Smooth muscle cell (in vitro differentiated cells): ENCODE data around the gene TERF2IP. TPM values are rescaled to one million over a fixed set of nuclear protein-coding genes. Genes with fewer than 3 reads are reported as not detected.

Experiments
- DNase-seq: peaks from one replicate; lab custom pipeline; 2025; ENCODE audit not compliant: unreplicated experiment; lab: John Stamatoyannopoulos, UW
- H2AFZ ChIP-seq: fragments of 200-600 bp; sonication (generic); 2 replicates; pipeline ENCODE4 v1.6.0; 2016; ENCODE audit warnings: antibody characterized with exemption, low read depth, mild to moderate bottlenecking
- H3F3A ChIP-seq: fragments of 200-600 bp; sonication (generic); 2 replicates; pipeline ENCODE4 v1.6.0; 2017; ENCODE audit warnings: antibody characterized with exemption, low read depth
- H3K27ac ChIP-seq: fragments of 200-600 bp; sonication (generic); 2 replicates; pipeline ENCODE4 v1.5.1; 2016; ENCODE audit warnings: low read depth, mild to moderate bottlenecking
- H3K27me3 ChIP-seq: fragments of 200-600 bp; sonication (generic); 2 replicates; pipeline ENCODE4 v1.6.1; 2016; ENCODE audit warnings: low read depth, mild to moderate bottlenecking
- H3K36me3 ChIP-seq: fragments of 200-600 bp; sonication (generic); 2 replicates; pipeline ENCODE4 v1.5.1; 2016; ENCODE audit warnings: low read depth
- H3K4me1 ChIP-seq: fragments of 200-600 bp; sonication (generic); 2 replicates; pipeline ENCODE4 v1.5.1; 2016; ENCODE audit warnings: low read depth
- H3K4me2 ChIP-seq: fragments of 200-600 bp; sonication (generic); 2 replicates; pipeline ENCODE4 v1.6.0; 2016; ENCODE audit warnings: mild to moderate bottlenecking
- H3K4me3 ChIP-seq: fragments of 200-600 bp; sonication (generic); 2 replicates; pipeline ENCODE4 v1.5.1; 2016; ENCODE audit warnings: mild to moderate bottlenecking
- H3K79me2 ChIP-seq: fragments of 200-600 bp; sonication (generic); 2 replicates; pipeline ENCODE4 v1.6.0; 2016; ENCODE audit warnings: low read depth, mild to moderate bottlenecking
- H3K9ac ChIP-seq: fragments of 200-600 bp; sonication (generic); 2 replicates; pipeline ENCODE4 v1.6.0; 2016; ENCODE audit warnings: low read depth
- H3K9me3 ChIP-seq: fragments of 200-600 bp; sonication (generic); replicated peaks from 2 replicates; pipeline ENCODE4 v1.5.1; 2016; ENCODE audit warnings: low read depth
- H4K20me1 ChIP-seq: fragments of 200-600 bp; sonication (generic); 2 replicates; pipeline ENCODE4 v1.6.0; 2016; ENCODE audit warnings: low read depth
- WGBS: methylation state at CpG from one replicate; pipeline ENCODE4 v1.1.7; 2016; ENCODE audit warnings: low lambda C conversion rate; 5-methylcytosine and 5-hydroxymethylcytosine counted together
- polyA plus RNA-seq: library from polyadenylated mRNA; unstranded; fragments of >200 nt; fragmentation: Nextera tagmentation; extraction: Ambion mirVana; gene quantifications from 2 replicates; pipeline ENCODE4 v1.2.1, GENCODE V29; 2016
- total RNA-seq: library from RNA; depleted of rRNA; stranded (reverse); fragments of >200 nt; gene quantifications from 2 replicates; pipeline ENCODE4 v1.2.3, GENCODE V29; 2014
- TF ChIP-seq, protein P1 (sequence below): fragments of 200-600 bp; sonication (generic); IDR thresholded peaks from 2 replicates; pipeline ENCODE4 v1.5.1; 2017; ENCODE audit warnings: borderline replicate concordance, mild to moderate bottlenecking, antibody characterized with exemption; ENCODE audit not compliant: insufficient read depth, poor library complexity, severe bottlenecking

TERF2IP gene, protein sequence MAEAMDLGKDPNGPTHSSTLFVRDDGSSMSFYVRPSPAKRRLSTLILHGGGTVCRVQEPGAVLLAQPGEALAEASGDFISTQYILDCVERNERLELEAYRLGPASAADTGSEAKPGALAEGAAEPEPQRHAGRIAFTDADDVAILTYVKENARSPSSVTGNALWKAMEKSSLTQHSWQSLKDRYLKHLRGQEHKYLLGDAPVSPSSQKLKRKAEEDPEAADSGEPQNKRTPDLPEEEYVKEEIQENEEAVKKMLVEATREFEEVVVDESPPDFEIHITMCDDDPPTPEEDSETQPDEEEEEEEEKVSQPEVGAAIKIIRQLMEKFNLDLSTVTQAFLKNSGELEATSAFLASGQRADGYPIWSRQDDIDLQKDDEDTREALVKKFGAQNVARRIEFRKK
- total RNA-seq (51.0 and 56.6 TPM in 2 replicates), polyA plus RNA-seq (83.0 and 86.6 TPM in 2 replicates)

DNA sequence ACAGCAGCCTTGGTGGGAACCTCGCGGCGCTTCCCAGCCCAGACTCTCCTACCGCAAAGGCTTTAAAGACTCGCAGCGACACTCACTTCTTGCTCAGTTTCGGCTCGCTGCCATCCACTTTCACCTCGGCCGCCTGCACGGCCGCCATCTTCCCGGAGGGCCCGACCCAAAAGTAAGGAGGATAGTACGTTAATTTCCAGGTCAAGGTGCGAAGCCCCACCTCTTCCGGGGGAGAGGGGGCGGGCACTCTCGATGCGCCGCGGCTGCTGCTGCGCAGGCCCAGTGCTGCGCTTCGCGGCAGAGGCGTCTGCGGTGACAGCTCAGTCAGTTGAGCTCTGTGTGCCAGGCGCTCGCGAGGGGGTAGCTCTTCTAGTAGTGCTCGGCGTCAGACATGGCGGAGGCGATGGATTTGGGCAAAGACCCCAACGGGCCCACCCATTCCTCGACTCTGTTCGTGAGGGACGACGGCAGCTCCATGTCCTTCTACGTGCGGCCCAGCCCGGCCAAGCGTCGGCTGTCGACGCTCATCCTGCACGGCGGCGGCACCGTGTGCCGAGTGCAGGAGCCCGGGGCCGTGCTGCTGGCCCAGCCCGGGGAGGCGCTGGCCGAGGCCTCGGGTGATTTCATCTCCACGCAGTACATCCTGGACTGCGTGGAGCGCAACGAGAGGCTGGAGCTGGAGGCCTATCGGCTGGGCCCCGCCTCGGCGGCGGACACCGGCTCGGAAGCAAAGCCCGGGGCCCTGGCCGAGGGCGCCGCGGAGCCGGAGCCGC, at the start of gene TERF2IP, which contains the start of gene KARS1:
Gene TERF2IP, plus strand, starts transcription at position 282 of the 773 bp plus-strand sequence. Its CDS starts 110 bp downstream, at position 392.
Gene KARS1, minus strand, starts transcription at position 174 of the 773 bp plus-strand sequence. Its CDS starts 26 bp downstream, at position 148.
- H3K9ac ChIP-seq: peak within 1 kb of the TSS; percentile 88
- peak within 1 kb of the TSS; percentile 89 for H3K4me3 ChIP-seq
- H3K36me3 ChIP-seq: no peaks in the 10 kb centered on the region
- 1% methylated on average over 69 of the region's 76 CpGs for WGBS
- H2AFZ ChIP-seq: peak within 1 kb of the TSS; percentile 94
- peaks cover 89% of the 10 kb centered on the region for H3K79me2 ChIP-seq
- peak within 1 kb of the TSS; percentile 85 for H3K27ac ChIP-seq
- TF ChIP-seq, protein P1, sequence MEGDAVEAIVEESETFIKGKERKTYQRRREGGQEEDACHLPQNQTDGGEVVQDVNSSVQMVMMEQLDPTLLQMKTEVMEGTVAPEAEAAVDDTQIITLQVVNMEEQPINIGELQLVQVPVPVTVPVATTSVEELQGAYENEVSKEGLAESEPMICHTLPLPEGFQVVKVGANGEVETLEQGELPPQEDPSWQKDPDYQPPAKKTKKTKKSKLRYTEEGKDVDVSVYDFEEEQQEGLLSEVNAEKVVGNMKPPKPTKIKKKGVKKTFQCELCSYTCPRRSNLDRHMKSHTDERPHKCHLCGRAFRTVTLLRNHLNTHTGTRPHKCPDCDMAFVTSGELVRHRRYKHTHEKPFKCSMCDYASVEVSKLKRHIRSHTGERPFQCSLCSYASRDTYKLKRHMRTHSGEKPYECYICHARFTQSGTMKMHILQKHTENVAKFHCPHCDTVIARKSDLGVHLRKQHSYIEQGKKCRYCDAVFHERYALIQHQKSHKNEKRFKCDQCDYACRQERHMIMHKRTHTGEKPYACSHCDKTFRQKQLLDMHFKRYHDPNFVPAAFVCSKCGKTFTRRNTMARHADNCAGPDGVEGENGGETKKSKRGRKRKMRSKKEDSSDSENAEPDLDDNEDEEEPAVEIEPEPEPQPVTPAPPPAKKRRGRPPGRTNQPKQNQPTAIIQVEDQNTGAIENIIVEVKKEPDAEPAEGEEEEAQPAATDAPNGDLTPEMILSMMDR: no peak
- no peaks in the 10 kb centered on the region for H3F3A ChIP-seq
- H3K4me2 ChIP-seq: peak within 1 kb of the TSS; percentile 98
- peaks cover 28% of the 10 kb centered on the region for H3K4me1 ChIP-seq
- H3K9me3 ChIP-seq: no peaks in the 10 kb centered on the region
- DNase-seq: peak; percentile 70
- H4K20me1 ChIP-seq: peaks cover 64% of the 10 kb centered on the region
- no peaks in the 10 kb centered on the region for H3K27me3 ChIP-seq

DNA sequence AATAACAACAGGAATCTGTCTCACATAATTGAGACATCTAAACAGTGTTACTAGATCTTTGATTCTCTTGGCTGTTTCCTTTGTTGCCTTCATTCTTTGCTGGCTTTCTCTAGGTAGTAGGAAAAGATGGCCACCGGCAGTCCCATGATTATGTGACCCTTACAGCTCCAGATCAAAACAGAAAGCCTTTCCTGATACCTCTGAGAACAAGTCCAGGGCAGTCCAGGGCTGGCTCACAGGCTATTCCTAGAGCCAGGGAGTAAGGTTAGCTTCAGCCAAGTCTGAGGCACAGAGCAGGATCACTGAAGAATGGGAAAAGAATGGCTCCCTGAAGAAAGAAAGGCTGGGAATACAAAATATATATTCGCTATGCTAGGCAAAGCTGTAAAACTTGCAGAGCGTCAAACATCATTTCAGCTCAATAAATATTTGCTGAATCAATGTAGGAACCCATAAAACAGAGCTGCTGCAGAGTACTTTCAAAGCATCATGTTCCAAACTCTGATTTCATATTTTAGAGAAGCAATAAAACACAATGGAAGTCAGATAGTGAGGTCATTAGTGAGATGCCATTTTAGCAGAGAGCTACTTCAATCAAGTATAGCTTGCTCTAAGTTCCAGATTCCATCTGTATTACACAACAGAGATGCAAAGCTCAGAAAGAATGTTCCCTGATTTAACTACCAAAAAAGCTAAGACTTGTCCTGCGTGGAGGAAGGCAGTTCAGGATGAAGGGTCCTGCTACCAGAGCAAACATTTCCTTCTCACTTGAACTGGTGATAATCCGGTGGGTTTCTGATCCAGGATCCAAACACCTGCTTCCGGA, 47.9 kb upstream of the TERF2IP start:
- Histone ChIP-seq H3K4me3 (no peak overlapping the region), H3K9ac (no peak overlapping the region), H4K20me1 (no peaks in the 10 kb centered on the region), H3K27me3 (no peaks in the 10 kb centered on the region), H3K27ac (no peak overlapping the region), H3K9me3 (no peaks in the 10 kb centered on the region), H3K4me2 (no peak overlapping the region), H2AFZ (no peak overlapping the region), H3K4me1 (no peaks in the 10 kb centered on the region), H3F3A (no peaks in the 10 kb centered on the region), H3K36me3 (peaks cover 25% of the 10 kb centered on the region), H3K79me2 (no peaks in the 10 kb centered on the region)
- TF ChIP-seq, protein P1: no peak
- 95% methylated on average over 6 of the region's 6 CpGs for WGBS
- DNase-seq: no peak

DNA sequence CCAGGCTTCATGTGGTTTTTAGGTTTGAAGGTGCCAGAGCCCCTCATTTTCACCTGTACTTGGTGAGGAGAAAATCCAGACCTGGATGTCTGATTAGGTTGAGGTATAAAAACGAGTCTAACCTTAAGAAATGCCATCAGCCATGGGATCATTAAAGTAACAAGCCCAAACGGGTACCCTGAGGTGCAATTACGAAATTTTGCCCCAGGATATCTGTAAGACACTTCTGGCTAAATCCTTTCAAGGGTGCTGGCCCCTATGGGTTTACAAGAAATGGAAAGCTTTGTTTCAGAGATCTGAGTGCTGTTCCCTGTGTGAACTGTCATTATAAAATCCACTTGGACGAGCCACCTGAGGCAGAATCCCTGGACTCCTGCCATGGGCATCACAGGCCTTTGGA, 44.3 kb upstream of the TERF2IP start:
- peaks cover 29% of the 10 kb centered on the region for H3K36me3 ChIP-seq
- no peaks in the 10 kb centered on the region for H4K20me1 ChIP-seq
- no peak overlapping the region for H2AFZ ChIP-seq
- no peaks in the 10 kb centered on the region for H3K27me3 ChIP-seq
- TF ChIP-seq, protein P1: no peak
- no peak for DNase-seq
- H3K79me2 ChIP-seq: no peaks in the 10 kb centered on the region
- H3K4me1 ChIP-seq: no peaks in the 10 kb centered on the region
- H3K4me3 ChIP-seq: no peak overlapping the region
- H3K9ac ChIP-seq: no peak overlapping the region
- 88% methylated on average over 4 of the region's 4 CpGs for WGBS
- no peak overlapping the region for H3K4me2 ChIP-seq
- no peaks in the 10 kb centered on the region for H3F3A ChIP-seq
- H3K27ac ChIP-seq: no peak overlapping the region
- H3K9me3 ChIP-seq: no peaks in the 10 kb centered on the region
